SIG-M5 (cell line): ENCODE measurements around the gene ZNF678.

Experiments
- DNase-seq: peaks from one replicate; lab custom pipeline; 2025; lab: John Stamatoyannopoulos, UW

The ZNF678 gene

GRCh38 chr1:227723474-227723873 lies 160.1 kb downstream of the ZNF678 start:
- no peak for DNase-seq

GRCh38 chr1:227725046-227725445 lies 161.7 kb downstream of the ZNF678 start:
- DNase-seq: no peak

GRCh38 chr1:227726318-227726717 lies 163.0 kb downstream of the ZNF678 start:
- no peak for DNase-seq
